Measurements from ENCODE around the gene CUX1.
A peak's percentile ranks its signal among the peaks of the same experiment; 100 is the strongest.

Gene CUX1

DNA sequence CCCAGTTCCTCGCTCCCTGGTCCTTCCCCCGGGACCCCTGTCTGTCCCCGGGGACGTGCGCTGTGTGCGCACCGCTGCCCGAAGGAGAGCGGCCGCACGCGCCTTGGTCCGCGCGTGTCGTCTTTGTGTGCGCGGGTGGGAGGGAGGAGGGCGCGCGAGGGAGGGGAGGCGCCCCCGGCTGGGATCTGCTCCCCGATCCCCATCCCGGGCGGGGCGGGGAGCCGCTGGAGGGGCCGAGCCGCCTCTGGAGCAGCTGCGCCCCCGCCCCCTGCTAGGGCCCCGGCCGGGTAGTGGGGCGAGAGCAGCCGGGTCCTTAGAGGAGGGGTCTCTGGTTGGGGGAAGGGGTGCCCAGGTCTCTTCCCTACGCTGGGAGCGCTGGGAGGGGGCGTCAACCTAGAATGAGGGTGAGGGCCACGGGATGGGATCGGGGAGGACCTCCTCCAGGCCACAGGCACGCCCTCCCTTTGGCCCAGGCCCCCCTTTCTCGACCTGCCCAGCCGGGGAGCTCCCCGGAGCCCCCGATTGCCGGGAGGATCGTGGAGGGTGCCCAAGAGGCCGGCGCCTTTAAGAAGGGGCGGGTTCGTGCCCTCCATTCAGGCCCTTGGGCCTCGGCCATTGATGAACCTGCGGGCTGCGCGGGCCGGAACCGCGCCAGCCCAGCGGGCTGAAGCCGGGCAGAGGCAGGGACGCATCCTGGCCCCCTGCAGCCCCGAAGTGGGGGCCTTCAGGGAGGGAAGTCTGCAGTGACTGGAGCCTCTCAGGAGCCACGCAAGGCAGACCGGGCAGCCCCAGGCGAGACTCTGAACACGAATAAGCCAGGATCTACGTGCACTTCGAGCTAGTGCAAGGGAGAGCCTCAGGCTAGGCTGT is 469.9 kb downstream of the CUX1 start:
- DNase-seq (ENCODE audit: low read depth) = no peak
- TF ChIP-seq, protein P1, sequence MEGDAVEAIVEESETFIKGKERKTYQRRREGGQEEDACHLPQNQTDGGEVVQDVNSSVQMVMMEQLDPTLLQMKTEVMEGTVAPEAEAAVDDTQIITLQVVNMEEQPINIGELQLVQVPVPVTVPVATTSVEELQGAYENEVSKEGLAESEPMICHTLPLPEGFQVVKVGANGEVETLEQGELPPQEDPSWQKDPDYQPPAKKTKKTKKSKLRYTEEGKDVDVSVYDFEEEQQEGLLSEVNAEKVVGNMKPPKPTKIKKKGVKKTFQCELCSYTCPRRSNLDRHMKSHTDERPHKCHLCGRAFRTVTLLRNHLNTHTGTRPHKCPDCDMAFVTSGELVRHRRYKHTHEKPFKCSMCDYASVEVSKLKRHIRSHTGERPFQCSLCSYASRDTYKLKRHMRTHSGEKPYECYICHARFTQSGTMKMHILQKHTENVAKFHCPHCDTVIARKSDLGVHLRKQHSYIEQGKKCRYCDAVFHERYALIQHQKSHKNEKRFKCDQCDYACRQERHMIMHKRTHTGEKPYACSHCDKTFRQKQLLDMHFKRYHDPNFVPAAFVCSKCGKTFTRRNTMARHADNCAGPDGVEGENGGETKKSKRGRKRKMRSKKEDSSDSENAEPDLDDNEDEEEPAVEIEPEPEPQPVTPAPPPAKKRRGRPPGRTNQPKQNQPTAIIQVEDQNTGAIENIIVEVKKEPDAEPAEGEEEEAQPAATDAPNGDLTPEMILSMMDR (conservative IDR thresholded peaks at IDR 0.05; ENCODE audit: control insufficient read depth, insufficient read depth, low read depth, low read length) = no peak
- peak overlapping the region; percentile 53 for H3K4me3 ChIP-seq (ENCODE audit: control insufficient read depth, low read depth, low read length)

DNA sequence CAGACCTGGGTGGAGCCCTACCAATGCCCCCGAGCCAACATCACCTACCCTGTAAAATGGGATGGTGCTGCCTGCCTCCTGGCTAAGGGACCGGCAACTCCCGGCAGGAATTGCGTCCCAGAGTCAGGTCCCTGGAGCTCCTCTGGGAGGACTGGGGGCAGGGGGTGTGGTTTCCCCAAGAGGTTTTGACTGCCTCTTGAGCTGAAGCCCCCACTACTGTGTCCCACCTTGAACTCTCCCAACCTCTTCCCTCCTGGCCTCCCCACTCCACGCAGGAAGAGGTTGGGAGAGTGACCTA is 470.5 kb downstream of the CUX1 start:
- TF ChIP-seq, protein P1 (conservative IDR thresholded peaks at IDR 0.05; ENCODE audit: control insufficient read depth, insufficient read depth, low read depth, low read length) = no peak
- DNase-seq (ENCODE audit: low read depth) = no peak
- peak overlapping the region; percentile 53 for H3K4me3 ChIP-seq (ENCODE audit: control insufficient read depth, low read depth, low read length)

DNA sequence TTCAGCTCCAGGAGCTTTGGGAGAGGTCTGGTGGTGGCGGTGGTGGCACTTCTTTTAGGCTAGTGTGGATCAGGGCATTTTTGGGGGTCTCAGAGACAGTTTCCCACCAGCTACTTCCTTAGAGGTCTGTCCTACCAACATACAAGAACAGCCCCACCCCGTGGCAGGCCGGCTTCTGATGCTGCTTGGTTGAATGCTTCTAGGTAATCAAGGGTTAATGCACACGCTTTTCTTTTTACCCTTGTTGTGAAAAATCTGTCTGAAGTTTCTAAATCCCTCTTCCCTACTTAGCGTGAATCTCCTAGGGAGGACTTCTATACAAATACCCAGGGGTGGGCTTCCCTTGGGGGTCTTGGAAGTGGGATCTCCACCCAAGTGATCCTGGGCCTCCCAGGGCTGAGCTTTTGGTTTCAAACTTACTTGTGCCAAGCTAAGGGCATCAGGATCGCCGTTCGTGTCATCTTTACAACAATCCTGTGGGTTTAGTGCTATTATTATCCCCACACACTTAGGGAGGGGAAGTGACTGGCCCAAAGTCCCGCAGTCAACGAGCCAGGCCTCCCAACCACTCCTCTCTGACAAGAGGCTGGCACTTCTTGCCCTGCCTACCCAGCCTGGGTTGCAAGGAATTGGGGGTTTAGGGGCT is 471.0 kb downstream of the CUX1 start:
- DNase-seq (ENCODE audit: low read depth) = no peak
- TF ChIP-seq, protein P1 (conservative IDR thresholded peaks at IDR 0.05; ENCODE audit: control insufficient read depth, insufficient read depth, low read depth, low read length) = no peak
- no peak overlapping the region for H3K4me3 ChIP-seq (ENCODE audit: control insufficient read depth, low read depth, low read length)

DNA sequence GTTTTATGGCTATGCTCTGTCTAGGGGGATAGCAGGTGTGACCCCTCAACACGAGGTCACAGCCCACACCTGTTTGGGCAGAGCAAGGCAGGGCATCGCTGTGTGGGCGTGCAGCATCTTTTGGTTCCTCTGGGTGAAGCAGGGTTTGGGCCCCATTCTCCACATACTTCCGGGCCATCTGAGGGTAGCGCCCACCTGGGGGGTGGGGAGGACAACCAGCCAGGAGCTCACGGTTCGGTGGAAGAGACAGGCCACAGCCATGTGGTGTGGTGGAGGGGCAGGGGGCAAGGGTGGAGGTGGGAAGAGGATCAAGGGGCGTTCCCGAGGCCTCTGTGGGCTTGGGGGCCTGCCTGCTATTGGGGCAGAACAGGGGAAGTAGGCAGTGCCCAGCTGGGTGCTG is 471.6 kb downstream of the CUX1 start:
- TF ChIP-seq, protein P1 (conservative IDR thresholded peaks at IDR 0.05; ENCODE audit: control insufficient read depth, insufficient read depth, low read depth, low read length) = no peak

DNA sequence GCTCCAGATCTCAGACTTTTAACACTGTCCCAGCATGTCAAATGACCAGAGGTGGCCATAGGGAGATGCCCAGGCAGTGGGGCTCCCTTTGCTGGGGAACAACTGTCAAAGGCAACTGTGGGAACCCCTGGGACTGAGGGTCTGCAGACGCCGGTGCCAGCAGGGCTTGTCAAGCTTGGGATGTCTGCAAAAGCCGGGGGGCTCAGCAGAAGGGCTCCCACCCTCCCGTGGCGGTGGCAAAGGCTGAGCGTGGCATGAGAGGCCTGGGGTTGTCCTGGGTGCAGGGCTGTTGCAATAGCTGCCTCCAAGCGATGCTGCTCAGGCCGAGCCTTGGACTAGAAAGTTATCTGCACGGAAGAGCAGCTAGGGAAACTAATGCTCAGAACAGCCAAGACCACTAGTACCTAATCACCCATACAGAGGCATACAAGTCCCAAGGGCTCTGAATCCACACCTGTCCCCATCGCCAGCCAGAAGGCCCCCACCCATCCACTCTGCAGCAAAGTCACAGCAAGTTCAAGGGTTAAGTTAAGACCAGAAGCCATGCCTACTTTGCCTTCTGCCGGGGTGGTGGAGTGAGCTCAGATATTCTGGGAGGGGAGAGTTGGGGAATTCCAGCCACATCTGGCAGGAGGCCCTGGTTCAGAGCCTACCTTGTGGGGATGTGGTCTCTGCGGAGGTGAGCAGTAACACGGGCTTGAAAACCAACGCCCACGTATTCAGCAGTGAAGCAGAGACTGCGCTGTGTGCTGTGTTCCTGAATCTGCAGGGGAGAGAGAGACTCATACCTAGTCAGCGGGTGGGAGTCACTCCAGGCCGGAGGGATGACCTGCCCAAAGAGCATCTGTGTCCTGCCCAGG is 473.9 kb downstream of the CUX1 start:
- no peak for DNase-seq (ENCODE audit: low read depth)
- TF ChIP-seq, protein P1 (conservative IDR thresholded peaks at IDR 0.05; ENCODE audit: control insufficient read depth, insufficient read depth, low read depth, low read length) = no peak
- no peak overlapping the region for H3K4me3 ChIP-seq (ENCODE audit: control insufficient read depth, low read depth, low read length)

More for the DNA sequence above, 471.6 kb downstream of the CUX1 start:
- no peak for DNase-seq (ENCODE audit: low read depth)
- H3K4me3 ChIP-seq (ENCODE audit: control insufficient read depth, low read depth, low read length) = no peak overlapping the region

DNA sequence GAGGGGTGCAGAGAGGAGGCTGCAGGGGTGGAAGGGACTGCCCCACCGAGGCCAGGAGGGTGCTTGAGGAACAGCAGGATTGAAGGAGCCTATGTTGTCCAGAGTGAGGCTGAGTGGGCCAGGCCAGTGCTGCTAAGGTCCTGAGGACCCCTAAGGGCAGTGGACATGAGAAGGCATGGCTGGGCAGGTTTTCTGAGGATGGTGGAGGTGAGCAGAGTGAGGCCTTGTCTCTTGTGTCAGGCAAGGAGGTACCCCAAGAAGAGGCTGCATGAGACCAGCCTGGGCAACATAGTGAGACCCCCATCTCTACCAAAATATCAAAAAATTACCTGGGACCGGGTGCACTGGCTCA is 474.5 kb downstream of the CUX1 start:
- TF ChIP-seq, protein P1 (conservative IDR thresholded peaks at IDR 0.05; ENCODE audit: control insufficient read depth, insufficient read depth, low read depth, low read length) = no peak
- no peak overlapping the region for H3K4me3 ChIP-seq (ENCODE audit: control insufficient read depth, low read depth, low read length)
- no peak for DNase-seq (ENCODE audit: low read depth)

All from fibroblast of mammary gland (primary cell).